HCT116 (cell line): Measurements from ENCODE around the gene TMTC2. TPM values are rescaled to one million over a fixed set of nuclear protein-coding genes. Genes with fewer than 3 reads are reported as not detected.

ENCODE experiments used
- ATAC-seq: fragments of 200-7000 bp; cut with Tn5 transposase; 2 replicates; pipeline ENCODE4 v1.9.1; 2020; ENCODE audit warnings: mild to moderate bottlenecking, moderate library complexity
- BruUV-seq: library from RNA; stranded (reverse); fragments of 400-500 nt; replicated peaks from 2 replicates; lab custom pipeline; 2021; lab: Mats Ljungman, UMichigan
- CTCF ChIA-PET: fragments of 300-600 bp; sonication (Branson Sonifier 250); formaldehyde crosslinking; loops from one replicate; lab custom pipeline; 2021; ENCODE audit warnings: antibody characterized with exemption; lab: Charles Lee
- POLR2A ChIA-PET: fragments of 300-600, 350-600 bp; sonication (Branson Sonifier 250); formaldehyde crosslinking; loops from one replicate; lab custom pipeline; 2021; ENCODE audit warnings: antibody characterized with exemption; lab: Charles Lee
- RAD21 ChIA-PET, 2 experiments: fragments of 300-600 bp; sonication (Branson Sonifier 250); formaldehyde crosslinking; loops; one replicate each; lab custom pipeline; 2023; ENCODE audit warnings: low total read pairs in 2 of 2; ENCODE audit not compliant: uncharacterized antibody in 2 of 2, unreplicated experiment in 2 of 2, low non-redundant PET in 1 of 2; lab: Charles Lee
- DNase-seq: peaks from one replicate; pipeline ENCODE4 v3.0.0-alpha.2; 2010; ENCODE audit warnings: low read depth, low spot score
- H2AFZ ChIP-seq: fragments of 200-600 bp; shearing (Covaris generic), sonication (generic); 2 replicates; pipeline ENCODE4 v1.6.1; 2017; ENCODE audit warnings: low read depth, mixed run types, mixed read lengths, antibody characterized with exemption, low read length; ENCODE audit not compliant: poor library complexity, severe bottlenecking
- H3K27ac ChIP-seq: 2 replicates; pipeline ENCODE4 v1.5.1; 2012; ENCODE audit warnings: low read depth, low read length
- H3K27me3 ChIP-seq: fragments of 200-600 bp; sonication (generic); 2 replicates; pipeline ENCODE4 v1.6.1; 2016; ENCODE audit warnings: mixed run types, low read length, mixed read lengths; ENCODE audit not compliant: insufficient read depth
- H3K36me3 ChIP-seq, 2 experiments: fragments of 200-500 bp in 1 of 2; fragments of 200-600 bp in 1 of 2; sonication (Bioruptor generic) in 1 of 2; sonication (generic) in 1 of 2; 2 replicates each; pipeline versions ENCODE4 v1.5.1 to v1.6.1; 2014 to 2016; ENCODE audit warnings: low read length in 2 of 2, inconsistent platforms in 1 of 2, mixed read lengths in 1 of 2, mixed run types in 1 of 2; ENCODE audit not compliant: insufficient read depth in 2 of 2, control insufficient read depth in 1 of 2
- H3K4me1 ChIP-seq, 2 experiments: fragments of 200-600 bp in 1 of 2; sonication (generic) in 1 of 2; 2 replicates each; pipeline versions ENCODE4 v1.5.1 to v1.6.1; 2012 to 2017; ENCODE audit warnings: low read length in 2 of 2, inconsistent platforms in 1 of 2, mild to moderate bottlenecking in 1 of 2, mixed read lengths in 1 of 2, mixed run types in 1 of 2, moderate library complexity in 1 of 2; ENCODE audit not compliant: insufficient read depth in 2 of 2, control insufficient read depth in 1 of 2
- H3K4me2 ChIP-seq: fragments of 200-600 bp; sonication (generic); 2 replicates; pipeline ENCODE4 v1.6.1; 2017; ENCODE audit warnings: mixed run types, low read length, mixed read lengths
- H3K4me3 ChIP-seq, 2 experiments: fragments of 200-600 bp in 1 of 2; sonication (generic) in 1 of 2; replicated peaks in 1 of 2; 2 replicates each; pipeline ENCODE4 v1.5.1; 2011 to 2016; ENCODE audit warnings: low read length in 2 of 2, control low read depth in 1 of 2, low read depth in 1 of 2, mild to moderate bottlenecking in 1 of 2, mixed read lengths in 1 of 2, mixed run types in 1 of 2
- H3K79me2 ChIP-seq: fragments of 200-600 bp; sonication (generic); 2 replicates; pipeline ENCODE4 v1.6.1; 2017; ENCODE audit warnings: mild to moderate bottlenecking, mixed run types, low read length, moderate library complexity, mixed read lengths; ENCODE audit not compliant: insufficient read depth
- H3K9ac ChIP-seq: fragments of 200-600 bp; sonication (generic); 2 replicates; pipeline ENCODE4 v1.6.1; 2016; ENCODE audit warnings: low read length, mixed read lengths
- H3K9me2 ChIP-seq: fragments of 200-600 bp; sonication (generic), shearing (Covaris generic); 2 replicates; pipeline ENCODE4 v1.6.1; 2017; ENCODE audit warnings: mixed run types, mild to moderate bottlenecking, moderate library complexity; ENCODE audit not compliant: insufficient read depth
- H3K9me3 ChIP-seq, 2 experiments: fragments of 200-500 bp in 1 of 2; fragments of 200-600 bp in 1 of 2; sonication (Bioruptor generic) in 1 of 2; sonication (generic) in 1 of 2; 2 replicates each; pipeline ENCODE4 v1.6.1; 2014 to 2017; ENCODE audit warnings: low read length in 2 of 2, mixed read lengths in 2 of 2, inconsistent platforms in 1 of 2, low read depth in 1 of 2, mild to moderate bottlenecking in 1 of 2, mixed run types in 1 of 2, moderate library complexity in 1 of 2; ENCODE audit not compliant: control insufficient read depth in 1 of 2, insufficient read depth in 1 of 2
- H4K20me1 ChIP-seq: fragments of 200-600 bp; sonication (generic), shearing (Covaris generic); 2 replicates; pipeline ENCODE4 v1.6.1; 2017; ENCODE audit warnings: mixed run types, mild to moderate bottlenecking, moderate library complexity; ENCODE audit not compliant: insufficient read depth
- CBX3 ChIP-seq: IDR thresholded peaks from 2 replicates; pipeline ENCODE4 v1.6.1; 2012; ENCODE audit warnings: low read depth
- CEBPB ChIP-seq: IDR thresholded peaks from 2 replicates; pipeline ENCODE4 v1.6.1; 2012; ENCODE audit warnings: low read depth
- EGR1 ChIP-seq: IDR thresholded peaks from 2 replicates; pipeline ENCODE4 v1.6.1; 2012; ENCODE audit warnings: low read depth
- ELF1 ChIP-seq: IDR thresholded peaks from 2 replicates; pipeline ENCODE4 v1.6.1; 2012; ENCODE audit warnings: low read depth, borderline replicate concordance
- EZH2 ChIP-seq: fragments of 200-600 bp; sonication (generic); IDR thresholded peaks from 2 replicates; pipeline ENCODE4 v1.6.1; 2017; ENCODE audit warnings: antibody characterized with exemption, mixed run types
- JUND ChIP-seq: IDR thresholded peaks from 2 replicates; pipeline ENCODE4 v1.6.1; 2012
- POLR2A ChIP-seq: IDR thresholded peaks from 2 replicates; pipeline ENCODE4 v1.7.0; 2011; ENCODE audit warnings: borderline replicate concordance; ENCODE audit not compliant: insufficient read depth, insufficient read length; ENCODE audit errors: extremely low read depth
- POLR2AphosphoS5 ChIP-seq: IDR thresholded peaks from 2 replicates; pipeline ENCODE4 v1.6.1; 2011; ENCODE audit warnings: mild to moderate bottlenecking, low read depth, low read length, moderate library complexity
- REST ChIP-seq: IDR thresholded peaks from 2 replicates; pipeline ENCODE4 v1.6.1; 2012; ENCODE audit warnings: low read depth
- SIN3A ChIP-seq: IDR thresholded peaks from 2 replicates; pipeline ENCODE4 v1.6.1; 2012; ENCODE audit warnings: low read depth
- SP1 ChIP-seq: IDR thresholded peaks from 2 replicates; pipeline ENCODE4 v1.6.1; 2012; ENCODE audit warnings: low read depth
- SRF ChIP-seq: IDR thresholded peaks from 2 replicates; pipeline ENCODE4 v1.6.1; 2012; ENCODE audit warnings: low read depth
- TCF7L2 ChIP-seq: IDR thresholded peaks from 2 replicates; pipeline ENCODE4 v1.7.0; 2011; ENCODE audit warnings: borderline replicate concordance, inconsistent platforms; ENCODE audit not compliant: insufficient read depth, insufficient read length; ENCODE audit errors: extremely low read depth
- YY1 ChIP-seq: IDR thresholded peaks from 2 replicates; pipeline ENCODE4 v1.6.1; 2011; ENCODE audit warnings: low read length, low read depth, moderate library complexity, mild to moderate bottlenecking; ENCODE audit not compliant: insufficient replicate concordance; ENCODE audit errors: extremely low read depth
- ZFX ChIP-seq: fragments of 450-650 bp; IDR thresholded peaks from 2 replicates; pipeline ENCODE4 v1.6.1; 2017
- ZNF274 ChIP-seq: fragments of 200-500 bp; sonication (Bioruptor generic); IDR thresholded peaks from 2 replicates; pipeline ENCODE4 v1.6.1; 2014; ENCODE audit warnings: mild to moderate bottlenecking, low read depth, low read length, inconsistent platforms
- intact Hi-C: fragments of 100-400 bp; cut with micrococcal nuclease; formaldehyde crosslinking; loops from 2 replicates; pipeline ENCODE4 v1.10.0; 2022
- total RNA-seq: library from RNA; stranded (reverse); gene quantifications from one replicate; pipeline ENCODE4 v1.2.1, GENCODE V29; 2021; ENCODE audit not compliant: unreplicated experiment
- TF ChIP-seq, protein P1 (sequence below): IDR thresholded peaks from 2 replicates; pipeline ENCODE4 v1.6.1; 2011; ENCODE audit warnings: mild to moderate bottlenecking, low read length, moderate library complexity; ENCODE audit not compliant: insufficient replicate concordance; ENCODE audit errors: extremely low read depth

Gene TMTC2
- total RNA-seq, 1 experiment from 2014 or later: 11.5 TPM

DNA sequence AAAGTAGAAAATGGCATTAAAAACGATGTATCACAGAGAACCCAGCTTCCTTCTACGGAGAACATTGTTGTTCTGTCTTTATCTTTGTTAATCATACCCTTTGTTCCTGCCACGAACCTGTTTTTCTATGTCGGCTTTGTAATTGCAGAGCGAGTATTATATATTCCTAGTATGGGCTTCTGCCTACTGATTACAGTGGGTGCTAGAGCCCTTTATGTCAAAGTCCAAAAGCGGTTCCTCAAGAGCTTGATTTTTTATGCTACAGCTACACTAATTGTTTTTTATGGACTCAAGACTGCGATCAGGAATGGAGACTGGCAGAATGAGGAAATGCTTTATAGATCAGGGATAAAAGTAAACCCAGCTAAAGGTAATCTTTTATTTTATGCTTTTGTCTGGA lies 209.6 kb downstream of the TMTC2 start:
- no TSS peak for BruUV-seq
- Histone ChIP-seq H3K9ac (no peak overlapping the region), H4K20me1 (no peaks in the 10 kb centered on the region), H3K79me2 (no peaks in the 10 kb centered on the region), H3K4me1 (peaks cover 0 to 5% of the 10 kb centered on the region in 2 experiments; a peak in 2 of 4 replicates), H2AFZ (no peak overlapping the region), H3K9me3 (no peaks in the 10 kb centered on the region), H3K9me2 (no peaks in the 10 kb centered on the region), H3K36me3 (no peaks in the 10 kb centered on the region), H3K27me3 (no peaks in the 10 kb centered on the region), H3K4me2 (no peak overlapping the region), H3K27ac (no peak overlapping the region), H3K4me3 (no peak overlapping the region)
- intact Hi-C loops: no loop called here
- ChIA-PET CTCF (interaction anchor here (1.5 kb wide), 1 partner anchor 211 kb away, joined by 4 read pairs; no protein-coding TSS in a partner anchor), RAD21 (no interaction called here), POLR2A (no interaction called here)
- no peak for TF ChIP-seq REST
- no peak for TF ChIP-seq ZNF274
- no peak for TF ChIP-seq EZH2
- no peak for TF ChIP-seq TCF7L2
- TF ChIP-seq ZFX: no peak
- no peak for TF ChIP-seq SIN3A
- TF ChIP-seq, protein P1, sequence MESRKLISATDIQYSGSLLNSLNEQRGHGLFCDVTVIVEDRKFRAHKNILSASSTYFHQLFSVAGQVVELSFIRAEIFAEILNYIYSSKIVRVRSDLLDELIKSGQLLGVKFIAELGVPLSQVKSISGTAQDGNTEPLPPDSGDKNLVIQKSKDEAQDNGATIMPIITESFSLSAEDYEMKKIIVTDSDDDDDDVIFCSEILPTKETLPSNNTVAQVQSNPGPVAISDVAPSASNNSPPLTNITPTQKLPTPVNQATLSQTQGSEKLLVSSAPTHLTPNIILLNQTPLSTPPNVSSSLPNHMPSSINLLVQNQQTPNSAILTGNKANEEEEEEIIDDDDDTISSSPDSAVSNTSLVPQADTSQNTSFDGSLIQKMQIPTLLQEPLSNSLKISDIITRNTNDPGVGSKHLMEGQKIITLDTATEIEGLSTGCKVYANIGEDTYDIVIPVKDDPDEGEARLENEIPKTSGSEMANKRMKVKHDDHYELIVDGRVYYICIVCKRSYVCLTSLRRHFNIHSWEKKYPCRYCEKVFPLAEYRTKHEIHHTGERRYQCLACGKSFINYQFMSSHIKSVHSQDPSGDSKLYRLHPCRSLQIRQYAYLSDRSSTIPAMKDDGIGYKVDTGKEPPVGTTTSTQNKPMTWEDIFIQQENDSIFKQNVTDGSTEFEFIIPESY: no peak
- TF ChIP-seq SP1: no peak
- no peak for TF ChIP-seq CBX3
- TF ChIP-seq JUND: no peak
- TF ChIP-seq CEBPB: no peak
- no peak for TF ChIP-seq ELF1
- no peak for TF ChIP-seq EGR1
- TF ChIP-seq SRF: no peak
- TF ChIP-seq POLR2A: no peak
- TF ChIP-seq POLR2AphosphoS5: no peak
- no peak for TF ChIP-seq YY1
- DNase-seq: no peak
- ATAC-seq: no peak
